Measurements from ENCODE around the gene DCDC2.

- no peak for TF ChIP-seq CTCF (IDR thresholded peaks at IDR 0.05; ENCODE audit: insufficient read depth, low read length)
- TF ChIP-seq, protein P1, sequence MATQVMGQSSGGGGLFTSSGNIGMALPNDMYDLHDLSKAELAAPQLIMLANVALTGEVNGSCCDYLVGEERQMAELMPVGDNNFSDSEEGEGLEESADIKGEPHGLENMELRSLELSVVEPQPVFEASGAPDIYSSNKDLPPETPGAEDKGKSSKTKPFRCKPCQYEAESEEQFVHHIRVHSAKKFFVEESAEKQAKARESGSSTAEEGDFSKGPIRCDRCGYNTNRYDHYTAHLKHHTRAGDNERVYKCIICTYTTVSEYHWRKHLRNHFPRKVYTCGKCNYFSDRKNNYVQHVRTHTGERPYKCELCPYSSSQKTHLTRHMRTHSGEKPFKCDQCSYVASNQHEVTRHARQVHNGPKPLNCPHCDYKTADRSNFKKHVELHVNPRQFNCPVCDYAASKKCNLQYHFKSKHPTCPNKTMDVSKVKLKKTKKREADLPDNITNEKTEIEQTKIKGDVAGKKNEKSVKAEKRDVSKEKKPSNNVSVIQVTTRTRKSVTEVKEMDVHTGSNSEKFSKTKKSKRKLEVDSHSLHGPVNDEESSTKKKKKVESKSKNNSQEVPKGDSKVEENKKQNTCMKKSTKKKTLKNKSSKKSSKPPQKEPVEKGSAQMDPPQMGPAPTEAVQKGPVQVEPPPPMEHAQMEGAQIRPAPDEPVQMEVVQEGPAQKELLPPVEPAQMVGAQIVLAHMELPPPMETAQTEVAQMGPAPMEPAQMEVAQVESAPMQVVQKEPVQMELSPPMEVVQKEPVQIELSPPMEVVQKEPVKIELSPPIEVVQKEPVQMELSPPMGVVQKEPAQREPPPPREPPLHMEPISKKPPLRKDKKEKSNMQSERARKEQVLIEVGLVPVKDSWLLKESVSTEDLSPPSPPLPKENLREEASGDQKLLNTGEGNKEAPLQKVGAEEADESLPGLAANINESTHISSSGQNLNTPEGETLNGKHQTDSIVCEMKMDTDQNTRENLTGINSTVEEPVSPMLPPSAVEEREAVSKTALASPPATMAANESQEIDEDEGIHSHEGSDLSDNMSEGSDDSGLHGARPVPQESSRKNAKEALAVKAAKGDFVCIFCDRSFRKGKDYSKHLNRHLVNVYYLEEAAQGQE (IDR thresholded peaks at IDR 0.05; ENCODE audit: insufficient replicate concordance, low read depth): no peak
- no peak for TF ChIP-seq POLR2AphosphoS5 (IDR thresholded peaks at IDR 0.05; ENCODE audit: low read depth)
- no peak for TF ChIP-seq SPI1 (IDR thresholded peaks at IDR 0.05; ENCODE audit: borderline replicate concordance, low read depth)
Observed at GRCh38 chr6:24147511-24148153, 210.2 kb downstream of the DCDC2 start.

Measured in HL-60 (cell line).